Psoas muscle (tissue), 8 donors: ENCODE data around the gene FCRL4. TPM values are rescaled to one million over a fixed set of nuclear protein-coding genes. Genes with fewer than 3 reads are reported as not detected.

Source experiments
- ATAC-seq, 4 donors: fragments of 200-7000 bp; cut with Tn5 transposase; one replicate each; pipeline ENCODE4 v1.9.1; 2020; ENCODE audit warnings: moderate library complexity in 3 of 4, mild to moderate bottlenecking in 2 of 4
- DNase-seq, 2 donors: peaks; one replicate each; pipeline ENCODE4 v3.0.0-alpha.2; 2020
- H3K27ac ChIP-seq: fragments of 200-600 bp; one replicate; pipeline ENCODE4 v1.8.0; 2022
- H3K27me3 ChIP-seq, 3 donors: fragments of 200-600 bp in 1 of 3; one replicate each; pipeline versions ENCODE4 v1.6.1 to v1.8.0; 2013 to 2022; ENCODE audit warnings: low read length in 2 of 3, mild to moderate bottlenecking in 2 of 3, moderate library complexity in 1 of 3; ENCODE audit not compliant: insufficient read depth in 3 of 3
- H3K36me3 ChIP-seq, 2 donors: fragments of 200-600 bp in 1 of 2; one replicate each; pipeline versions ENCODE4 v1.6.1 to v1.8.0; 2013 to 2022; ENCODE audit warnings: low read depth in 1 of 2, mild to moderate bottlenecking in 1 of 2, moderate library complexity in 1 of 2; ENCODE audit not compliant: insufficient read depth in 1 of 2
- H3K4me1 ChIP-seq: fragments of 200-600 bp; one replicate; pipeline ENCODE4 v1.8.0; 2022
- H3K4me3 ChIP-seq: fragments of 200-600 bp; one replicate; pipeline ENCODE4 v1.8.0; 2022; ENCODE audit warnings: mild to moderate bottlenecking
- H3K9me3 ChIP-seq: fragments of 200-600 bp; one replicate; pipeline ENCODE4 v1.8.0; 2022
- WGBS, 3 donors: extraction: QIAGEN DNeasy Blood & Tissue Kit; methylation state at CpG; one replicate each; pipeline versions ENCODE4 v1.1.6 to v1.1.7; 2013; 5-methylcytosine and 5-hydroxymethylcytosine counted together
- intact Hi-C, 2 donors: fragments of 100-400 bp; cut with DNase I; formaldehyde crosslinking; loops; one replicate each; pipeline versions ENCODE4 v1.11.0 to v1.14.2; 2022
- polyA plus RNA-seq, 3 donors: library from polyadenylated mRNA; stranded (reverse); fragments of 200-250 nt; gene quantifications; one replicate each; pipeline ENCODE4 v1.2.3, GENCODE V29; 2013
- total RNA-seq, 4 donors: library from RNA; stranded (reverse); fragmentation: NEBNext Ultra II Directional in 2 of 4; extraction: Animal tissue kit (Norgen Biotek cat#: 25700) in 2 of 4; gene quantifications; one replicate each; pipeline versions ENCODE4 v1.2.1 to v1.2.4, GENCODE V29; 2021 to 2023
- TF ChIP-seq, protein P1 (sequence below): fragments of 200-600 bp; IDR thresholded peaks from one replicate; pipeline ENCODE4 v1.8.0; 2022; ENCODE audit warnings: antibody characterized with exemption
- donor health status: healthy with polysubstance abuse.
- donor health status: DM: no; HTN: no; CAD: no; lungs with moderate emphysema.
- donor health status: Bipolar disorder and iron deficiency.
- donor health status: healthy.
- donor health status: DM: yes; HTN: yes; CAD: no.
- donor health status: DM: no; HTN: no; CAD: no.
- donor health status: DM: no; HTN: no; CAD: no.
- donor health status: DM: yes; HTN: yes; CAD: no.

FCRL4 gene
- total and polyA plus RNA-seq, 7 donors, result not detected

DNA sequence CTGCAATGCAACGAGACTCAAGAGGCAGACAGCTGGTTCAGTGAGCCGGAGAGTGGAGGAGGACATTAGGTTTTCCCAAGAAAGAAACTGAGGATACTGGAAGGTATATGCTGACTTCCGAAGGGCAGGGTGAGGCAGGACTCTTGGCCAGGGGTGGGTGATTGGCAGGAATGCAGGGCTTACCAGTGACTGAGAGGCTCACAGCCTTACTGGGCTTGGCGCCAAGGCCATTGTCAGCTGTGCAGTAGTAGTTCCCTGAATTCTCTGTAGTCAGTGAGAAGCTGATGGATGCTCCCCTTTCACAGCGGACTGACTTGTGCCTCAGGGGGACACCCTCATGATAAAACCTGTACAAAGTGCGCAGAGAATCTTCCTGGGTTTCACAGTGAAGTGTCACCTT is 55.2 kb downstream of the FCRL4 start:
- H3K27me3 ChIP-seq, result peaks cover 0 to 2% (median 0%) of the 10 kb centered on the region in 3 donors
- 40 to 47% (median 41%) methylated on average over 6 of the region's 6 CpGs for WGBS, 3 donors
- TF ChIP-seq, protein P1, sequence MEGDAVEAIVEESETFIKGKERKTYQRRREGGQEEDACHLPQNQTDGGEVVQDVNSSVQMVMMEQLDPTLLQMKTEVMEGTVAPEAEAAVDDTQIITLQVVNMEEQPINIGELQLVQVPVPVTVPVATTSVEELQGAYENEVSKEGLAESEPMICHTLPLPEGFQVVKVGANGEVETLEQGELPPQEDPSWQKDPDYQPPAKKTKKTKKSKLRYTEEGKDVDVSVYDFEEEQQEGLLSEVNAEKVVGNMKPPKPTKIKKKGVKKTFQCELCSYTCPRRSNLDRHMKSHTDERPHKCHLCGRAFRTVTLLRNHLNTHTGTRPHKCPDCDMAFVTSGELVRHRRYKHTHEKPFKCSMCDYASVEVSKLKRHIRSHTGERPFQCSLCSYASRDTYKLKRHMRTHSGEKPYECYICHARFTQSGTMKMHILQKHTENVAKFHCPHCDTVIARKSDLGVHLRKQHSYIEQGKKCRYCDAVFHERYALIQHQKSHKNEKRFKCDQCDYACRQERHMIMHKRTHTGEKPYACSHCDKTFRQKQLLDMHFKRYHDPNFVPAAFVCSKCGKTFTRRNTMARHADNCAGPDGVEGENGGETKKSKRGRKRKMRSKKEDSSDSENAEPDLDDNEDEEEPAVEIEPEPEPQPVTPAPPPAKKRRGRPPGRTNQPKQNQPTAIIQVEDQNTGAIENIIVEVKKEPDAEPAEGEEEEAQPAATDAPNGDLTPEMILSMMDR, result no peak
- intact Hi-C loops, result no loop called here
- no peaks in the 10 kb centered on the region for H3K9me3 ChIP-seq
- ATAC-seq, result no peak
- no peaks in the 10 kb centered on the region for H3K36me3 ChIP-seq
- no peaks in the 10 kb centered on the region for H3K4me1 ChIP-seq
- DNase-seq, result no peak
- no peak overlapping the region for H3K27ac ChIP-seq
- no peak overlapping the region for H3K4me3 ChIP-seq

DNA sequence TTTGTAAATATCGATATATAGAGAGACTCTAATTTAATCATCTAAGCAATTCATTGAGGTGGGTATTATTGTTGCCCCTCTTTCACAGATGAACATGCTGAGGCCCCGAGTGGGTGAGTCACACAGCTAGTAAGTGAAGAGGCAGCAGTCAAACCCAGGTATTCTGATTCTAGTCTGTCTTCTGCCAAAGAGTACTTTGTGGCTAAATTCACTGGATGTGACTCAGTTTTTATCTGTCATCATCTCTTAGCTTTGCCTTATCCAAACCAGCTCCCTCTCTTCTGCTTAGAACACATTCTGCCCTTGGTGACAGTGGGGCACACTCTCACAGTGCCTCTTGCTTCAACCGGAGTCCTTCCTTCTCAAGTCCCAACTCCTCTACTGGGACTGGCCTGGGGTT is 57.0 kb downstream of the FCRL4 start:
- H3K4me1 ChIP-seq, result no peaks in the 10 kb centered on the region
- H3K9me3 ChIP-seq, result no peaks in the 10 kb centered on the region
- WGBS, 3 donors, result 64 to 69% (median 69%) methylated on average over 3 of the region's 3 CpGs
- H3K27me3 ChIP-seq, result no peaks in the 10 kb centered on the region
- DNase-seq (no peak), ATAC-seq (no peak)
- H3K27ac ChIP-seq, result no peak overlapping the region
- intact Hi-C loops, result no loop called here
- no peaks in the 10 kb centered on the region for H3K36me3 ChIP-seq
- no peak overlapping the region for H3K4me3 ChIP-seq
- TF ChIP-seq, protein P1, result no peak

DNA sequence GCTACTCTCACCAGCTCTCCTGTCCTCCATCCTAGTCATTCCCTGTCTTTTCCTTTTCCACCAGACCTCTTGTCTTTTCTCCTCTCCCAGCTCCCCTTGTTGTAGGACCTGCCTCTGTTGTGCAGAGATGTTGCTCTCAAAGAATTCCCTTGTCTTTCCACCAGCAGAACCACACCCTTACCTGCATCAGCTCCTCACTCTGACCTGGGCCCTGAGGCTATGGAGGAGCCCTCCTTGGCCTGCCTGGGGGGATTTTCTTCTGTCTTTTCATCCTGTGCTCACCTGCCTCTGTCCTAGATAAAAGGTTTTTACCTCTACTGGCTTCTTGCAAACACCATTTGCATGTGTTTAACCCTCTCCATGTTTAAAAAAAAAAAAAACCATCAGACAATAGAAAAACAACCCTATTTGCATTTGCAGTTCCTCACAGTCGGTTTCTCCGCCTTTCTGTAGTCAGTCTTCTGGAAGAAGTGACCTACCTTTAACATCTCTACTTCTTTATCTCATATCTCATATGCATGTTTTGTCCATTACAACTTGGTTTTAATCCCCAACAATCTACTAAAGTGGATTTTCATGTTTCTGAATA is 57.6 kb downstream of the FCRL4 start:
- DNase-seq, result no peak
- Histone ChIP-seq H3K27ac (no peak overlapping the region), H3K27me3 (no peaks in the 10 kb centered on the region), H3K4me3 (no peak overlapping the region), H3K9me3 (no peaks in the 10 kb centered on the region), H3K36me3 (no peaks in the 10 kb centered on the region), H3K4me1 (no peaks in the 10 kb centered on the region)
- TF ChIP-seq, protein P1, result no peak
- intact Hi-C loops, result no loop called here
- 16 to 68% (median 24%) methylated on average over 2 of the region's 2 CpGs for WGBS, 3 donors
- ATAC-seq, result no peak

DNA sequence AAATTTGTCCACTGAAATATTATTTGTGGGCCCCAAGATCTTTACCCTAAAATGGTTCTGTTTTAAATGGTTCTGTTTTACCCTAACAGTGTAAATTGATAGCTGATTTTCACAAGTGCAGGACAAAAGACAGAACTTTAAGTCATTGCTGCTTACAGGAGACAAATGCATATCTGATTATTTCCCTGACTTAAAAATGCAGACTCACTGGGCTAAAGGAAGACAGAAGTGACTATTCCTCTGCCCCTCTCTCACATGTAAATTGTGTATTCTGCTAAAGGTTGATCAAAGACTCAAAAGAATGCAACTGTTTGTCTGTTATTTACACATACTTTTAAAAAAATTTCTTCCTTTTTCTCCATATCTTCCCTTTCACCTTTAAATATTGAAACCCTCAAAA is 58.3 kb downstream of the FCRL4 start:
- no peaks in the 10 kb centered on the region for H3K4me1 ChIP-seq
- H3K27me3 ChIP-seq, result no peaks in the 10 kb centered on the region
- H3K36me3 ChIP-seq, result no peaks in the 10 kb centered on the region
- no peak overlapping the region for H3K4me3 ChIP-seq
- no peak overlapping the region for H3K27ac ChIP-seq
- intact Hi-C loops, result no loop called here
- TF ChIP-seq, protein P1, result no peak
- no peak for ATAC-seq
- H3K9me3 ChIP-seq, result no peaks in the 10 kb centered on the region
- no peak for DNase-seq

DNA sequence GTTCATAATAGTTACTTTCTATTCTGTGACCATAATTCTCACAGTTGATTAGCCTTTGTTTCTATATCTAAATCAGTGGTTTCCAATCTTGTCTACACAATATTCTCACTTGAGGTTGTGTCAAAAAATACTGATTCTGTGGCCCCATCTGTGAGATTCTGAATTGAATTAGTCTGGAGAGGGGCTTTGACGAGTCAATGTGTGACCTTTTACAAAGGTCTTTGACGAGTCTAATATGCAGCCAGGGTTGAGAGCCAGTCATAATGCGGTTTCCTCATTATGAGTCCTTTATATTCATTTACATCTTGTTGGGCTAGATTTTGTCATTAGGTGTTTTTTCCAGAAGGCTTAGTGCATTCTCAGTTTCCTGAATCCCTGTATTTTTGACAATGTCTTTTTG is 65.3 kb downstream of the FCRL4 start:
- Histone ChIP-seq H3K27me3 (no peaks in the 10 kb centered on the region), H3K27ac (no peak overlapping the region), H3K36me3 (no peaks in the 10 kb centered on the region), H3K4me3 (no peak overlapping the region), H3K9me3 (no peaks in the 10 kb centered on the region), H3K4me1 (no peaks in the 10 kb centered on the region)
- intact Hi-C loops, result no loop called here
- WGBS, 3 donors, result 78 to 89% (median 84%) methylated on average over 3 of the region's 3 CpGs
- DNase-seq (no peak), ATAC-seq (no peak)
- TF ChIP-seq, protein P1, result no peak
